Kidney (tissue), 14 donors: ENCODE measurements around the gene AQP12A. TPM values are rescaled to one million over a fixed set of nuclear protein-coding genes. Genes with fewer than 3 reads are reported as not detected.

Experiments used
- DNase-seq, 5 donors: peaks; one replicate each; pipeline ENCODE4 v3.0.0-alpha.2; 2013 to 2020
- FAIRE-seq: peaks from 2 replicates; lab custom pipeline; 2012; peaks lifted over from hg19 to GRCh38; lab: Jason Lieb, UNC
- H3K27ac ChIP-seq, 2 donors: one replicate each; pipeline ENCODE4 v1.7.0; 2013; ENCODE audit warnings: low read depth in 2 of 2, low read length in 2 of 2, inconsistent platforms in 1 of 2
- H3K27me3 ChIP-seq: one replicate; pipeline ENCODE4 v1.7.1; 2013; ENCODE audit warnings: low read length, inconsistent platforms; ENCODE audit not compliant: control insufficient read depth, insufficient read depth
- H3K36me3 ChIP-seq, 3 donors: one replicate each; pipeline versions ENCODE4 v1.7.0 to v1.7.1; 2013; ENCODE audit warnings: low read length in 3 of 3, control low read depth in 1 of 3, inconsistent platforms in 1 of 3; ENCODE audit not compliant: insufficient read depth in 3 of 3, control insufficient read depth in 2 of 3
- H3K4me1 ChIP-seq, 3 donors: one replicate each; pipeline versions ENCODE4 v1.7.0 to v1.7.1; 2013; ENCODE audit warnings: low read length in 3 of 3, inconsistent platforms in 1 of 3, low read depth in 1 of 3; ENCODE audit not compliant: control insufficient read depth in 2 of 3, insufficient read depth in 2 of 3
- H3K4me3 ChIP-seq, 3 donors: one replicate each; pipeline versions ENCODE4 v1.7.0 to v1.8.1; 2013; ENCODE audit warnings: low read length in 3 of 3, control low read depth in 1 of 3, inconsistent platforms in 1 of 3
- H3K9ac ChIP-seq, 3 donors: one replicate each; pipeline versions ENCODE4 v1.7.0 to v1.7.1; 2013; ENCODE audit warnings: low read length in 3 of 3, control low read depth in 1 of 3, inconsistent platforms in 1 of 3
- H3K9me3 ChIP-seq, 3 donors: one replicate each; pipeline versions ENCODE4 v1.7.0 to v1.7.1; 2013; ENCODE audit warnings: low read length in 3 of 3, control low read depth in 1 of 3, inconsistent platforms in 1 of 3; ENCODE audit not compliant: control insufficient read depth in 2 of 3, insufficient read depth in 1 of 3
- CTCF ChIP-seq: IDR thresholded peaks from 3 replicates; pipeline ENCODE4 v1.5.1; 2012; ENCODE audit warnings: mild to moderate bottlenecking, moderate library complexity, borderline replicate concordance; ENCODE audit not compliant: insufficient read depth; ENCODE audit errors: extremely low read depth
- intact Hi-C: fragments of 100-400 bp; cut with DNase I; formaldehyde crosslinking; loops from one replicate; pipeline ENCODE4 v1.11.1; 2022
- polyA plus RNA-seq: library from polyadenylated mRNA; stranded (reverse); fragments of 350-450 nt; fragmentation: Illumina TruSeq; extraction: RNeasy Lipid Tissue Mini Kit (QIAGEN cat#74804); gene quantifications from one replicate; pipeline ENCODE4 v1.2.3, GENCODE V29; 2014; ENCODE audit warnings: low read depth, low replicate concordance; ENCODE audit not compliant: insufficient read depth
- total RNA-seq: library from RNA; stranded (reverse); fragmentation: NEBNext Ultra II Directional; extraction: Animal tissue kit (Norgen Biotek cat#: 25700); gene quantifications from one replicate; pipeline ENCODE4 v1.2.1, GENCODE V29; 2021
- donor health status: control.
- donor health status: control.
- donor health status: control.
- donor health status: control.
- donor health status: control.
- donor health status: DM: yes; HTN: yes; CAD: no.
- donor health status: Normal renal cell carcinoma (clear cell type).

The AQP12A gene
- total and polyA plus RNA-seq, 2 donors from 2014 or later = not detected

GRCh38 chr2:240732911-240733622, 41.4 kb downstream of the AQP12A start:
- Histone ChIP-seq H3K9me3 (no peaks in the 10 kb centered on the region), H3K4me3 (no peak overlapping the region), H3K9ac (no peak overlapping the region), H3K27ac (no peak overlapping the region), H3K27me3 (no peaks in the 10 kb centered on the region), H3K36me3 (no peaks in the 10 kb centered on the region), H3K4me1 (no peaks in the 10 kb centered on the region)
- intact Hi-C loops = no loop called here
- DNase-seq = no peak
- FAIRE-seq = no peak
- no peak for TF ChIP-seq CTCF

GRCh38 chr2:240733803-240734495, 42.3 kb downstream of the AQP12A start:
- DNase-seq = no peak
- Histone ChIP-seq H3K4me3 (no peak overlapping the region), H3K4me1 (no peaks in the 10 kb centered on the region), H3K27ac (no peak overlapping the region), H3K36me3 (no peaks in the 10 kb centered on the region), H3K9me3 (no peaks in the 10 kb centered on the region), H3K27me3 (no peaks in the 10 kb centered on the region), H3K9ac (no peak overlapping the region)
- FAIRE-seq = no peak
- TF ChIP-seq CTCF = no peak
- intact Hi-C loops = no loop called here

- H3K4me1 ChIP-seq = no peaks in the 10 kb centered on the region
- FAIRE-seq (no peak), DNase-seq (no peak)
- no peak overlapping the region for H3K9ac ChIP-seq
- H3K27me3 ChIP-seq = no peaks in the 10 kb centered on the region
- H3K27ac ChIP-seq = no peak overlapping the region
- no peak overlapping the region for H3K4me3 ChIP-seq
- TF ChIP-seq CTCF = no peak
- intact Hi-C loops = no loop called here
- no peaks in the 10 kb centered on the region for H3K9me3 ChIP-seq
- H3K36me3 ChIP-seq = no peaks in the 10 kb centered on the region
These were observed 43.1 kb downstream of the AQP12A start for GRCh38 chr2:240734756-240735155.
